Stomach (tissue), 4 donors: ENCODE measurements around the gene ADAT1.

Experiments
- CTCF ChIP-seq, 7 experiments: fragments of 450-650 bp in 4 of 7; fragments of 200-600 bp in 3 of 7; sonication (generic) in 3 of 7; IDR thresholded peaks; one replicate each; pipeline ENCODE4 v1.5.1; 2016 to 2019; ENCODE audit warnings: antibody characterized with exemption in 7 of 7, control low read depth in 2 of 7, mild to moderate bottlenecking in 1 of 7
- EP300 ChIP-seq: sonication (generic); formaldehyde crosslinking; IDR thresholded peaks from one replicate; pipeline ENCODE4 v1.6.1; 2017; ENCODE audit warnings: antibody characterized with exemption
- POLR2A ChIP-seq, 4 donors: fragments of 450-650 bp; IDR thresholded peaks; one replicate each; pipeline ENCODE4 v1.6.1; 2016; ENCODE audit warnings: antibody characterized with exemption in 4 of 4, control low read depth in 2 of 4, mild to moderate bottlenecking in 1 of 4, moderate library complexity in 1 of 4
- POLR2AphosphoS5 ChIP-seq, 3 donors: sonication (generic); formaldehyde crosslinking; IDR thresholded peaks; one replicate each; pipeline ENCODE4 v1.6.1; 2016; ENCODE audit warnings: antibody characterized with exemption in 3 of 3

- TF ChIP-seq CTCF (IDR thresholded peaks at IDR 0.05) (no peak), POLR2A (IDR thresholded peaks at IDR 0.05) (no peak), POLR2AphosphoS5 (IDR thresholded peaks at IDR 0.05) (no peak), EP300 (no peak)
Measured at GRCh38 chr16:75628351-75628750, 5.3 kb upstream of the ADAT1 start.
